Esophagus squamous epithelium (tissue), 5 donors: Measurements from ENCODE around the gene EMCN. TPM values are rescaled to one million over a fixed set of nuclear protein-coding genes. Genes with fewer than 3 reads are reported as not detected.
"Not testable (repeated sequence)": the region's sequence is repeated elsewhere in the genome, so short reads cannot be mapped to it uniquely, and the experiment has no call there.

ENCODE experiments used
- DNase-seq: peaks from one replicate; lab custom pipeline; 2025; lab: John Stamatoyannopoulos, UW
- H3K27ac ChIP-seq, 4 donors: fragments of 200-600 bp; sonication (generic); one replicate each; pipeline ENCODE4 v1.5.1; 2016 to 2019; ENCODE audit warnings: mild to moderate bottlenecking in 1 of 4
- H3K27me3 ChIP-seq, 4 donors: fragments of 200-600 bp; sonication (generic); 1 replicate in 3 of 4; 2 replicates in 1 of 4; pipeline versions ENCODE4 v1.5.1 to v1.6.0; 2017 to 2021; ENCODE audit warnings: antibody characterized with exemption in 1 of 4
- H3K36me3 ChIP-seq, 3 donors: fragments of 200-600 bp; sonication (generic); one replicate each; pipeline ENCODE4 v1.5.1; 2016 to 2019
- H3K4me1 ChIP-seq, 3 donors: fragments of 200-600 bp; sonication (generic); one replicate each; pipeline ENCODE4 v1.5.1; 2017 to 2019
- H3K4me3 ChIP-seq, 4 donors: fragments of 200-600 bp; sonication (generic); 1 replicate in 3 of 4; 2 replicates in 1 of 4; pipeline ENCODE4 v1.5.1; 2016 to 2019; ENCODE audit warnings: mild to moderate bottlenecking in 2 of 4, moderate library complexity in 1 of 4
- H3K9me3 ChIP-seq, 3 donors: fragments of 200-600 bp; sonication (generic); one replicate each; pipeline ENCODE4 v1.5.1; 2016 to 2019
- CTCF ChIP-seq, 6 experiments: fragments of 450-650 bp in 4 of 6; fragments of 200-600 bp in 2 of 6; sonication (generic) in 2 of 6; IDR thresholded peaks; one replicate each; pipeline ENCODE4 v1.5.1; 2016 to 2019; ENCODE audit warnings: antibody characterized with exemption in 6 of 6, mild to moderate bottlenecking in 4 of 6, moderate library complexity in 4 of 6
- POLR2A ChIP-seq, 4 donors: fragments of 450-650 bp; IDR thresholded peaks; one replicate each; pipeline ENCODE4 v1.6.1; 2017; ENCODE audit warnings: antibody characterized with exemption in 4 of 4, mild to moderate bottlenecking in 4 of 4, moderate library complexity in 3 of 4
- WGBS, 2 donors: methylation state at CpG; one replicate each; pipeline ENCODE4 v1.1.5; 2018; 5-methylcytosine and 5-hydroxymethylcytosine counted together
- intact Hi-C: fragments of 100-400 bp; cut with DNase I; formaldehyde crosslinking; loops from one replicate; pipeline ENCODE4 v1.15.0; 2022
- total RNA-seq, 4 donors: library from RNA; depleted of rRNA; stranded (reverse); fragments of >200 nt; gene quantifications; one replicate each; pipeline ENCODE4 v1.1.0, GENCODE V29; 2016
- donor health status: DM: yes; HTN: yes; CAD: no.

The EMCN gene
- total RNA-seq, 4 donors from 2014 or later = 0.64 to 13.7 (median 7.8) TPM

- Histone ChIP-seq H3K4me3 (no peak overlapping the region), H3K36me3 (no peaks in the 10 kb centered on the region), H3K9me3 (no peaks in the 10 kb centered on the region), H3K4me1 (no peaks in the 10 kb centered on the region), H3K27me3 (no peaks in the 10 kb centered on the region), H3K27ac (no peak overlapping the region)
- 81% methylated on average over 5 of the region's 6 CpGs; no CpG with 5 or more reads in 1 of the 2 donors for WGBS, 2 donors
- intact Hi-C loops = no loop called here
- no peak for DNase-seq
- TF ChIP-seq CTCF (IDR thresholded peaks at IDR 0.05) (no peak), POLR2A (IDR thresholded peaks at IDR 0.05) (no peak)
These were observed 29.8 kb upstream of the EMCN start for GRCh38 chr4:100547541-100548199.

GRCh38 chr4:100545427-100545826, 27.6 kb upstream of the EMCN start:
- Histone ChIP-seq H3K4me3 (no peak overlapping the region), H3K9me3 (no peaks in the 10 kb centered on the region), H3K4me1 (no peaks in the 10 kb centered on the region), H3K27me3 (no peaks in the 10 kb centered on the region), H3K27ac (no peak overlapping the region), H3K36me3 (no peaks in the 10 kb centered on the region)
- TF ChIP-seq CTCF (IDR thresholded peaks at IDR 0.05) (no peak), POLR2A (IDR thresholded peaks at IDR 0.05) (no peak)
- WGBS, 2 donors = 81 to 87% methylated on average over 5 of the region's 5 CpGs
- DNase-seq = no peak
- intact Hi-C loops = no loop called here

GRCh38 chr4:100540131-100540530, 22.3 kb upstream of the EMCN start:
- Histone ChIP-seq H3K9me3 (no peaks in the 10 kb centered on the region), H3K27ac (no peak overlapping the region), H3K4me1 (no peaks in the 10 kb centered on the region), H3K27me3 (no peaks in the 10 kb centered on the region), H3K36me3 (no peaks in the 10 kb centered on the region), H3K4me3 (no peak overlapping the region)
- DNase-seq = no peak
- intact Hi-C loops = no loop called here
- TF ChIP-seq CTCF (IDR thresholded peaks at IDR 0.05) = no peak
- TF ChIP-seq POLR2A (IDR thresholded peaks at IDR 0.05) = no peak

GRCh38 chr4:100539706-100540105, 21.9 kb upstream of the EMCN start:
- H3K9me3 ChIP-seq = no peaks in the 10 kb centered on the region
- 42 to 51% methylated on average over 4 of the region's 4 CpGs for WGBS, 2 donors
- no peaks in the 10 kb centered on the region for H3K27me3 ChIP-seq
- no peaks in the 10 kb centered on the region for H3K4me1 ChIP-seq
- no peak overlapping the region for H3K27ac ChIP-seq
- H3K36me3 ChIP-seq = no peaks in the 10 kb centered on the region
- intact Hi-C loops = no loop called here
- H3K4me3 ChIP-seq = no peak overlapping the region
- TF ChIP-seq POLR2A (IDR thresholded peaks at IDR 0.05) = no peak
- TF ChIP-seq CTCF (IDR thresholded peaks at IDR 0.05) = no peak
- no peak for DNase-seq

- no peaks in the 10 kb centered on the region for H3K27me3 ChIP-seq
- TF ChIP-seq POLR2A (IDR thresholded peaks at IDR 0.05) (no peak), CTCF (IDR thresholded peaks at IDR 0.05) (no peak)
- intact Hi-C loops = no loop called here
- no peak for DNase-seq
- H3K27ac ChIP-seq = no peak overlapping the region
- 63 to 77% methylated on average over 1 of the region's 1 CpG for WGBS, 2 donors
- H3K4me1 ChIP-seq = no peaks in the 10 kb centered on the region
- no peak overlapping the region for H3K4me3 ChIP-seq
- H3K9me3 ChIP-seq = no peaks in the 10 kb centered on the region
- H3K36me3 ChIP-seq = no peaks in the 10 kb centered on the region
These were observed 15.9 kb upstream of the EMCN start for GRCh38 chr4:100533741-100534140.

- DNase-seq, H3K27ac ChIP-seq, H3K36me3 ChIP-seq, intact Hi-C loops, H3K4me1 ChIP-seq, H3K4me3 ChIP-seq, H3K27me3 ChIP-seq, H3K9me3 ChIP-seq: not testable (repeated sequence)
- 79 to 80% methylated on average over 4 of the region's 4 CpGs for WGBS, 2 donors
These were observed 12.3 kb upstream of the EMCN start for GRCh38 chr4:100530161-100530560.
